AG04450 (cell line): ENCODE data around the gene NCBP2. TPM values are rescaled to one million over a fixed set of nuclear protein-coding genes. Genes with fewer than 3 reads are reported as not detected.

Experiments used
- CTCF ChIA-PET: fragments of 300-600, 350-600 bp; formaldehyde crosslinking; extraction: SDS; loops from one replicate; lab custom pipeline; 2022; ENCODE audit warnings: antibody characterized with exemption, inconsistent platforms; lab: Charles Lee
- POLR2A ChIA-PET: fragments of 350-600 bp; formaldehyde crosslinking; extraction: SDS; loops from one replicate; lab custom pipeline; 2021; ENCODE audit warnings: antibody characterized with exemption, inconsistent platforms; lab: Yijun Ruan, JAX
- DNase-seq: peaks from one replicate; pipeline ENCODE4 v3.0.0-alpha.2; 2011; ENCODE audit warnings: low read depth, low spot score
- H3K27ac ChIP-seq: one replicate; pipeline ENCODE4 v1.5.1; 2012; ENCODE audit warnings: low read depth, low read length, control low read depth
- H3K27me3 ChIP-seq: one replicate; pipeline ENCODE4 v1.6.0; 2012; ENCODE audit warnings: low read length; ENCODE audit not compliant: control insufficient read depth, insufficient read depth
- H3K4me3 ChIP-seq: 2 replicates; pipeline ENCODE4 v1.5.1; 2011; ENCODE audit warnings: mild to moderate bottlenecking, low read depth, low read length, control low read depth
- H3K9me3 ChIP-seq: 2 replicates; pipeline ENCODE4 v1.5.1; 2012; ENCODE audit warnings: low read length; ENCODE audit not compliant: control insufficient read depth, insufficient read depth
- CTCF ChIP-seq: IDR thresholded peaks from 2 replicates; pipeline ENCODE4 v1.5.1; 2011; ENCODE audit warnings: low read depth, low read length, control low read depth, inconsistent platforms
- polyA plus RNA-seq: library from polyadenylated mRNA; depleted of rRNA; stranded (reverse); fragments of >200 nt; gene quantifications from 2 replicates; pipeline ENCODE4 v1.2.3, GENCODE V29; 2011

The NCBP2 gene
- polyA plus RNA-seq, 1 experiment = 89.7 TPM

- CTCF ChIA-PET = no interaction called here
Measured at GRCh38 chr3:196965804-196966173, 23.5 kb upstream of the NCBP2 start.

GRCh38 chr3:196965112-196965803 lies 22.9 kb upstream of the NCBP2 start:
- CTCF ChIA-PET = no interaction called here
- no peak for DNase-seq
- H3K4me3 ChIP-seq = no peak overlapping the region
- H3K27ac ChIP-seq = no peak overlapping the region
- H3K27me3 ChIP-seq = peaks cover 51% of the 10 kb centered on the region
- no peaks in the 10 kb centered on the region; the same call in 1 of the 2 replicates for H3K9me3 ChIP-seq
- POLR2A ChIA-PET = no interaction called here
- no peak for TF ChIP-seq CTCF

More at GRCh38 chr3:196965804-196966173, 23.5 kb upstream of the NCBP2 start:
- TF ChIP-seq CTCF = no peak
- H3K27ac ChIP-seq = no peak overlapping the region
- POLR2A ChIA-PET = no interaction called here
- H3K4me3 ChIP-seq = no peak overlapping the region
- no peak for DNase-seq
- H3K9me3 ChIP-seq = no peaks in the 10 kb centered on the region; the same call in 1 of the 2 replicates
- H3K27me3 ChIP-seq = peaks cover 54% of the 10 kb centered on the region

- CTCF ChIA-PET = interaction anchor here (0.6 kb wide), 1 partner anchor 434 kb away, joined by 3 read pairs; no protein-coding TSS in a partner anchor
- no peaks in the 10 kb centered on the region; the same call in 1 of the 2 replicates for H3K9me3 ChIP-seq
- TF ChIP-seq CTCF = no peak
- no peak overlapping the region for H3K4me3 ChIP-seq
- H3K27me3 ChIP-seq = peaks cover 63% of the 10 kb centered on the region
- no peak overlapping the region for H3K27ac ChIP-seq
- DNase-seq = no peak
- POLR2A ChIA-PET = no interaction called here
Measured at GRCh38 chr3:196963631-196963953, 21.3 kb upstream of the NCBP2 start.

GRCh38 chr3:196962930-196963630 lies 20.8 kb upstream of the NCBP2 start:
- Histone ChIP-seq H3K4me3 (no peak overlapping the region), H3K27me3 (peaks cover 59% of the 10 kb centered on the region), H3K27ac (no peak overlapping the region), H3K9me3 (no peaks in the 10 kb centered on the region; the same call in 1 of the 2 replicates)
- DNase-seq = no peak
- ChIA-PET POLR2A (no interaction called here), CTCF (no interaction called here)
- TF ChIP-seq CTCF = no peak
